Hematopoietic multipotent progenitor cell treated with erythropoietin and hydrocortisone succinate and interleukin-3 and kit ligand, for 6 days (in vitro differentiated cells): ENCODE results near the gene KRT17.
"Not testable (repeated sequence)": the region's sequence is repeated elsewhere in the genome, so short reads cannot be mapped to it uniquely, and the experiment has no call there.

ENCODE experiments used
- DNase-seq: peaks from one replicate; pipeline ENCODE4 v3.0.0-alpha.2; 2015

KRT17 gene

DNA sequence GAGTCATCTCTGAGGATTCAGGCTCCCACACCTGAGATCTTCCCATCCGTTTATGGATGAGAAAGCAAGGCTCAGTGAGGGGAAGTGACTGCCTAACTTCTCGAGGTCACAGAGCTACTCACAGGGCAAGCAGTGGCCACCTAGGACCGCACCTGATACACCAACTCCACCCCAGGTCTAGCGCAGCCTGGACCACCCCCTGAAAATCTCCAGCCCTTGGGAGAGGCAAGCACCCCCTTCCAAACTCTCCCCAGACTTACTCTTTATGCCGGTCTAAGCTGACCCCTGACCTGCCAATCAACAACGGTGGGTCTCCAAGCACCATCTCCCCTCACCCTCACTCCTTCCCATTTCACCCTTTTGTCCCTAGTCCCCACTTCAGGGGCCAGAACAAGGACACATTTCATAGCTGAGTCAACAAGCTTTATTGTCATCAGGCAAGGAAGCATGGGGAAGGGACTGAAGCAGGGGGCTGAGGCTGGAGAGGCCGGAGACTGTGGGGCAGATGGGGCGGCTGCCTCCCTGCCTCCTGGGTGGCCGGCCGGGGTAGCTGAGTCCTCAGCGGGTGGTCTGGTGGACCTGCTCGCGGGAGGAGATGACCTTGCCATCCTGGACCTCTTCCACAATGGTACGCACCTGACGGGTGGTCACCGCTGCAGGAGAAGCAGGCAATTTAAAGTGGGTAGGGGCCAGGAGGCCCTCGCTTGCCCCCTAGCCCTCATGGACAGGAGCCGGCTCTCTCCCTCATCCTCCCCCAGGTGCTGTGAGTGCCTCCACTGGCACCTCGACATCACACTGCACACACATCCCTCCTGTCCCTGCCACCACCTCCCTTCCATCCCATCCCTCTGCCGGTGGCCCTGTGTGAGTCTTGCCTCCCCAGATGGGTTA is 5.1 kb downstream of the KRT17 start:
- DNase-seq = no peak

DNA sequence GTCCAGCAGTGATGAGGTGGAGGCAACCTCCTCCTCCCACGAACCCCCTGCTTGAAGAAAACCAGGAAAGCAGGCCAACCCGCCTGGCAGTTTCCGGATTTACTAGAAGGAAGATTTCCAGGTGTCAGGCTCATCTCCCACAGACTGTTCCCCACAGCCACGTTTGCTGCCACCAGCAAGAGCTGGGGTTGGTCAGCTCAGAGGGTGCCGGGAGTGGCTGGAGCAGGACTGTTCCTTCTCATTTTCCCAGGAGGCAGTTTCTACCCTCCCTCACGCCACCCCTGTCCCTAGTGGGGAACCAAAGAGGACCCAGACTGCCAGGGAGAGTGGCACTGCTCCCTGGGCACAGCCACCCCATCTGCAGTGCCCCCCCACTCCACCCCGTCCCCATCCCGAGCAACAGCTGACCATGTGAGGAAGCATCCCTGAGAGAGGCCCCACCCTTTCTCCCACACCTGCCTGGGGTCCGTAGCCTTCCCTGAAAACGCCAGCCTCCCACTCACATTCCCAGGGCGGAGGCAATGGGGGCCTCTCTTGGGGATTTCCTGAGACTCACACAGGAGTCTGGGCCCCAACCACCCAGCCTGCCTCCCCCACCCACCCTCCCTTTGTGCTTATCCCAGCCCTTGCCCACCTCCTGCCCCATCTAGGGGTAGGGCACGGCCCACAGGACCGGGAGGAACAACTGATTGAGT is 5.9 kb downstream of the KRT17 start:
- no peak for DNase-seq

DNA sequence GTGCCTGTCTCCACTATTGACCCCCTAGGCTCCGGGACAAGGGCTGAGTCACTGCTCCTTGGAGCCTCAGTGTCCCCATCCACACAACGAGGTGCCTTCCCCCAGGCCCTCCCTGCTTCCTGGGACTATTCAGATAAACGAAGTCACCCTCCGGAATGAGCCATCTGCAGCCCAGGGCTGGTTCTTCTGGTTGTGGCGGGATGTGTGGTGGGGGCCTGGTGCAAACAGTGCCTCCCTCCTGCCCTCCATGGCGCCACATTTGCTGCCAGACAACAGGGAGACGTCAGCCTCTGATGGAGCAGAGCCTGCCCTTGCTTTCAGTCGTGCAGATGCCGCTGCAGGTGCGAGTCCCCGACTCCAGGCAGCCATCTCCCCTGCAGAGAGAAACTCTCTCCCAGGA is 6.7 kb downstream of the KRT17 start:
- no peak for DNase-seq

DNA sequence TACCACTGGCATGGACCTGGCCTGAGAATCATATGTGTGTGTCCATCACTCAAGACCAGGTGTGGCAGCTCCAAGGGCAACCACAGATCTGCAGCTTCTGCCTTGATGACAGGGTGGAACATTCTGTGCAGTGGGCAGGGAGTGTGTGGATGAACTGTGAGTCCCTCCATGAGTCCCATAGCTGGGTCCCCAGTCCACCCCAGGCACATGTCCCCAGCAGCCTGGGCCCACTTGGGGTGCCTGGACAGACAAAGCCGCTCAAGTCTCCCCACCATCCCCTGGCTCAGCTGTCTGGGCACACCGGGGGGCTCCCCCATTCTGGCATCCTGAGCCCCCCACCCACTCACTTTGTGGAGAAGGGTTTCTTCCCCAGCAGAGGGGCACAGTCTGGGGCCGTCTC is 7.2 kb downstream of the KRT17 start:
- no peak for DNase-seq

DNA sequence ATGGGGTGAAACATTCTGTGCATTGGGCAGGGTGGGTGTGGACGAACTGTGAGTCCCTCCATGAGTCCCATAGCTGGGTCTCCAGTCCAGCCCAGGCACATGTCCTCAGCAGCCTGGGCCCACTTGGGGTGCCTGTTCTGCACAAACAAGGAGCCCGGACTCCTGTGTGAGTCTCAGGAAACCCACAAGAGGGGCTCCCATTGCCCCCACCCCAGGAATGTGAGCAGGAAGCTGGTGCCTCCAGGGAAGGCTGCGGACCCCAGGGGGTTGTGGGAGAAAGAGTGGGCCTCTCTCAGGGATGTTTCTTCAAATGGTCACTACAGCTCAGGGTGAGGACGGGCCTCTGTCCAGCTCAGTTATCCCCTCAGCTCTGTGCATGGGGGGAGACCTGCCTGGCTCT is 7.9 kb downstream of the KRT17 start:
- DNase-seq = not testable (repeated sequence)

DNA sequence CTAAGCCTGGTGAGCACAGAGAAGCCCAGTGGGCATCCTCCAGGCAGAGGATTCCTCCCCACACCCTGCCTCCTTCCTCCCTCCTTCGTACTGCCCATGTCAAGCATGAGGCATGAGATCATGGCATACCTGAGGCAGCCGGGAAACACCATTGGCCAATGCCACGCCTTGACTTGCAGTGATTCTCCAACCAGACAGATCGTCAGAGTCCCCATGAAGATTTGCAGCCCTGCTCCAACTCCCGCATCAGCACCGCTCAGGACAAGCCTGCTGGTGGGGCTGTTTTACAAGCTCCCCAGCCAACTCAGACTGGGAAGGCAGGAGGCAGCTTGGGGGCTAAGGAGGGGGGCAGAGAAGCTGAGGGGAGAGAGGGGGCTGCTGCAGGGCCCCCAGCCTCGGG is 8.9 kb downstream of the KRT17 start:
- no peak for DNase-seq

DNA sequence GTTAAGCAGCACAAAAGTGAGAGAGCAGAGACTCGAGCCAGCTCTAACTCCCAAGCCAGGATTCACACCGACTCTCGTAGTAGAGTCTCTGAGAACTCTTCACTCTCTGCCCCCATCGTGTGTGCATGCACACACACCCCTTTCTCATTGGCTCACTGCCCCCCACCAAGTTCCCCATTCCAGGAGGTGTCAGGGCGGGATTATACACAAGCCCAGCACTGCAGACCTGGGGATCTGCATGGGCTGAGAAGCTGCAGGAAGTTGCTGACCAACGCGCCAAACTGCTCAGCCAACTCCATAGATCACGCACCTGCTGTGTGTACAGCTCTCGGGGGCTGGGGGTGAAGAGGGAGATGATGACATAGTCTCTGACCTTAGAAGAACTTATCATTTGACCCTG is 9.6 kb downstream of the KRT17 start:
- DNase-seq = not testable (repeated sequence)

DNA sequence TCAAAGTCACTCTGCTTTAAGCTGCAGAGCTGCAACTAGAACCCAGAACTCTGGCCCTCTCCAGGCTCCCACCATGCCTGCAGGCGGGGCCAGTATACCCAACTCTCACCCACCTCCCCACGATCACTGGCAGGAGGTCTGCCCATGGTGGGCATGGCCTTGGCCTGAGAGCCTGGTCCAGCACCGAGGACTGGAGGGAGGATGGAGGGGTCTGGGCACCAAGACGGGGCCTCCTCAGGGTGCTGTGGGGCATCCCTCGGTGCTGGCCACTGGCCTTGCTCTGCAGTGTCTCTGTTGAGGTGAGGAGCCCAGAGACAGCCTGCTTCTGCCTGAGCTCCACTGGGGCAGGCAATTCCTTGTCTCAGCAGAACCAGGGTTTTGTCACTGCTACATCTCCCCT is 10.3 kb downstream of the KRT17 start:
- no peak for DNase-seq

DNA sequence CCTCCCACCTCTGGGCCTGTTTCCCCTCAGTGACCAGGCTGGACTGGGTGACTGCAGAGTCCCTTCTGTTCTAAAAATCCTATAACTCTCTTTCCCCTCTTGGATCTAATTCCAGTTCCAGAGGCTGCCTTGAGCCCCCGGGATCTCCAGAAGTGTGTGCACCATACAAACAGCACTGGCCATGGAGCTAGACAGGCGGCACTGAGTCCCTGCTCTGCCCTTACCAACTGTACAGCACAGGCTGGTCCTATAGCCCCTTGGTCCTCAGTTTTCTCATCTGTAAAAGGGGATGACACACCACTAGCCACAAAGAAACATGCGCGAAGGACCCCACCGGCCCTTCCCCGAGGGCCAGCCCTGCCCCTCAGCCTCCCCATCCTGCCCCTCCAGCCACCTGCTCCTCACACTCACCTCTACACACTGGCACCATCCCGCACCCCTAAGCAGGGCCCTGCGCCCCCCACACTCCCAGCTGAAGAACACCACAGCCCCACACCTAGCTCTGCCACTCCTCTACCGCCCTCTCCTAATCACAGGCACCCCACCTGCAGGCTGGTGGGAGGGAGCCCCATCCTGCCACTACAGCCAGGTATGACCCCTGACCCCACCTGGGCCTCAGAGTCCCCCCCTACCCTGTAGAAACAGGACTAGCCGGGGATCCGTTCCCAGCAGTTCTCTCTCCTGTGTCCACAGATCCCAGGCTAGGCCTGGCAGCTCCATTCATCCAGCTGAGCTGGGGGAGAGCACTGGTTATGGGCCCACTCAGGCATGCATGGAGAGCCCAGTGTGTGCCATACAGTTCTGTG is 10.9 kb downstream of the KRT17 start:
- no peak for DNase-seq

DNA sequence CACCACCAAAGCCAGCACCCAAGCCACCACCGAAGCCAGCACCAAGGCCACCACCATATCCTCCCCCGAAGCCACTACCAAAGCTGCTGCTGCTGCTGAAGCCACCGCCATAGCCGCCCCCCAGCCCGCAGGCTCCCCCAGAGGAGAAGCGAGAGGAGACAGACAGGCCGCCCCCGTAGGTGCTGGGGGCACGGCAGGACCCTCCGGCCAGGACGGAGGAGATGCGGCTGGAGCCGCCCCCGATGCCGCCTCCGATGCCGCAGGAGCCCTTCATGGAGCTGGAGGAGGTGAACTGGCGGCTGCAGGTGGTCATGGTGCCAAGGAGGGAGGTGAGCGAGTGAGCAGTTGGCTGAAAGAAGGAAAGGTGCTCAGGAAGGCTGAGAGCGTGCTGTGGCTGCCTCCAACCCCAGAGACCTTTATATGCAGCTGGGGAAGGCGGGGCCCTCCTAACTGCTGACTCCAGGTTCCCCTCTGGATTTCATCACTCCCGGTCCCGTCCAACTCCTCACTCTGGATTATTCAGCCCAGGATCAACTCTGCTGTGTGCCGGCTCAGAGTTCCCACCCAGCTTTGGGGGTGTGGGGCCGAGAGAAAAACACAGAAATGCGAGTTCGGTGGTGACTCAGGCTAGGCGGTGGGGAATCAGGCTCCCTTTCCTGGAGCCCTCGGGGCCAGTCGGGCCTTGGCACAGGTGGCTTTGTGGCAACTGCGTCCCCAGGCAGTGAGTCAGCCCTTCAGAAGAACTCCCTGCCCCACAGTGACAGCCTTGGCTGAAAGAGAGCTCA is 11.8 kb downstream of the KRT17 start, which contains the start of gene KRT16:
TSS of gene KRT16 (minus strand) at position 392 of the 785 bp plus-strand sequence. CDS start at position 313, 79 bp downstream.
- not testable (repeated sequence) for DNase-seq

DNA sequence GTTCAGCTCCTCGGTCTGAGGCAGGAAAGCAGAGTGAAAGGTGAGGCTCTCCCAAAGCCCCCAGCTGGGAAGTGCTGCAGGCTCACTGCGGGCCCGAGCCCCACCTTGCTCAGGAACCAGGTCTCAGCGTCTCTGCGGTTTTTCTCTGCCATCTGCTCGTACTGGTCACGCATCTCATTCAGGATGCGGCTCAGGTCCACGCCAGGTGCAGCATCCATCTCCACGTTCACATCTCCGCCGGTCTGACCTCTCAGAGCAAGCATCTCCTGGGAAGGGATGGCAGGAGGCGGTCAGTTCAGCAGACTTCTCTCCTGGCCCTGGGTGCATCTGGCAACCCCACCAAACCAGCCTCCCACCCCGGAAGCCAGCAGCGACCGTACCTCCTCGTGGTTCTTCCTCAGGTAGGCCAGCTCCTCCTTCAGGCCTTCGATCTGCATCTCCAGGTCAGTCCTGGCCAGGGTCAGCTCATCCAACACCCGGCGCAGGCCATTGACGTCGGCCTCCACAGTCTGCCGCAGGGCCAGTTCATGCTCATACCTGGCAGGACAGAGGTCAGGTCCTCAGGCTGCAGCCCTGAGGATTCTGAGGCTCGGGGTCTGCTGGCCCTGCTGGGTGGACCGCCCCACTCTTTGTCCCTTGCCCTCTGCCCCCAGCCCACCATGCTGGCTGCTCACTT is 13.3 kb downstream of the KRT17 start:
- no peak for DNase-seq

DNA sequence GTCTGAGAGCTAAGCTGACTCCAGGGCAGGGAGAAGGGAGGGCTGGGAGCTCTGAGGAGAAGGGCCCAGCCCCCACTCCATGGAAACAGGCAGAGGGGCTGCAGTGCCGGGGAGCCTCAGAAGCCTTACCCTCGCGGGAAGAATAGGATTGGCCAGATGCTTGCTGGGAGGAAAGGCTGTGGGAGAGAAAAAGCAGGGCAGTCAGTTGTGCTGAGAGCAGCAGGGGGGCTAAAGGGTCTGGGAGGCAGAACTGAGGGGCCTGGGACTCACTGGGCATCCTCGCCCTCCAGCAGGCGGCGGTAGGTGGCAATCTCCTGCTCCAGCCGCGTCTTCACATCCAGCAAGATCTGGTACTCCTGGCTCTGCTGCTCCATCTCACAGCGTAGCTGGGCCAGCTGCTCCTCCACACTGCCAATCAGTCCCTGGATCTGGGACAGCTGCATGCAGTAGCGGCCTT is 14.3 kb downstream of the KRT17 start:
- not testable (repeated sequence) for DNase-seq

DNA sequence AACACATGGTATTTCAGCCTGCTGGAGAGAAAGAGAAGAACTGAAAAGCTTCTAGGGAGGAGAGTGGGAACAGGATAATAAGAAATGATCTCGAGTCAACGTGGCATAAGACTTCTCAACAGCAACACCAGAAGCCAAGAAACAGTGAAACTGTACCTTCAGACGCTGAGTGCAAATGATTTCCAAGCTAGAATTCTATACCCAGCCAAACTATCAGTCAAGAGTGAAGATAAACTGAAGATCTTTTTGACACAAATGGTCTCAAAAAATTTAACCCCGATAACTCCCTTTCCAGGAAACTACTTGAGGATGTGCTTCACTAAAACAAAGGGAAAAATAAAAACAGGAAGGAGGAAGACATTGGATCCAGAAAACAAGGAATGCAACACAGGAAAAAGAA is 17.4 kb downstream of the KRT17 start:
- not testable (repeated sequence) for DNase-seq

DNA sequence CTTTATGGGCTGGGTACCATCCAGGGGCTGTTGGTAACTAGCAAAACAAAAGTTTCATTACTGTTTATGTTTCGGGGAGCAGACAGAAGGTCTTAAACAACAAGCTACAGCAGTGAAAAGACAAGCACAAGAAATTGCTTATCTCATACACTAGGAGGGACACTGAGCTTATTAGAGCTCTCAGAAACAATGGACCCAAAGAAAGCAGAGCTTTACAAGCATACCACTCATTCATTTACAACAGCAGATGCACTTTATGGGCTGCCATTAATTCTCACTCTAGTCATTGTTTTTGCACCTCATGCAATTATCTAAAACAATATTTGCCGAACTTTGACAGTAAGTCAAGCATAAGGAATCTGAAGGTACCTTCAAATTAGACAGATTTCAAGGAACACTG is 21.9 kb downstream of the KRT17 start:
- DNase-seq = no peak

DNA sequence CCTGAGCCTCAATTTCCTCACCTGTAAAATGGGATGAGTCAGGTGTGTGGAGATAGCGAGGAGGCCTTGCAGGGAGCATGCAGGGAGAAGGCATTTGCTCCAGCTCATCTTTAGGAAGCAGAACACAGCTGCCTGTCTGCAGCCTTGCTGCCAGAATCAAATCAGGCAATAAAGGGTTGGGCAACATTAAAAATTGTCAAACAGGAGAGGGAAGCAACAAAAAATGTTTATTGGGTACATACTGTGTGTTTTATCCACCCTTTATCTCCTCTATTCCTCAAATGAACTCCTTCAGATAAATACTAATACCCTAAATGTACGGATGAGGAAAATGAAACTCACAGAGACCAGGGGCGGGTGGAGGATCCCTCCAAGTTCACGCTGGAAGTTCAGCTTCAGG is 24.1 kb downstream of the KRT17 start:
- DNase-seq = no peak

DNA sequence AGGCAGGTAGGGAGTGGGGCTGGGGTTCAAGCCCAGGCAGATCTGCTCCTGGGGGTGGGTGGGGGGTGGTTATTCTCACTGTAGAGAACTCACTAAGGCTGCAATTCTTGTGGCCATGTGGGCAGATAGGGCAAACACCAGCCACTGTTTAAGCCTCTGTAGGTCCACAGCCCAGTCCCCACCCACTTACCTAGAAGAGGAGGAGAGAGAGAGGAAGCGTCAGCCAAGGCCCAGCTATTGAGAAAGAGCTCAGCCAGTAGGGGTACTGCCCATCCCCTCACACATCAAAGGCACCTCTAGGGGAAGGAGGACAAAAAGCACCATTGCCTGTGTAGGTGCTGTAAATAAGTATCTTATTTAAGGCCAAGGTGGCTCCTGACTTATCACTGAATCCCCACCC is 24.7 kb downstream of the KRT17 start:
- no peak for DNase-seq

DNA sequence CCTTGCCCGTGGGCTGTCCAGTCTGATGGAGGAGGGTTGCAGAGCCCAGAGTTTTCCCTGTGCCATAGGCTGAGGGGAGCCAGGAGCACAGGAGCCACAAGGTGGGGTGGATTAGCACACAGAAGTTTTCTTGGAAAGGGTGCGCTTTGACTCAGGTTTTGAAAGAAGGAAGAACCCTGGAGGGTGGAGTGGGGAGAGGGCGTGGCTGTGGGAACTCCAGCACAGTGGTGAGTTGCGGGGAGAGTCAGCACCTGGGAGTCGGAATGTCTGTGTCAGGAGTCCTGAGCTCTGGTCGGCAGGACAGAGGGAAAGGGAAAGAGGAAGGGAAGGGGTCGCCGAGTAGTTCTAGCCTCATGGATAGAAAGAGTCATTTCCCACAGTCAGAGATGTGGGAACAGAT is 28.8 kb downstream of the KRT17 start:
- no peak for DNase-seq

DNA sequence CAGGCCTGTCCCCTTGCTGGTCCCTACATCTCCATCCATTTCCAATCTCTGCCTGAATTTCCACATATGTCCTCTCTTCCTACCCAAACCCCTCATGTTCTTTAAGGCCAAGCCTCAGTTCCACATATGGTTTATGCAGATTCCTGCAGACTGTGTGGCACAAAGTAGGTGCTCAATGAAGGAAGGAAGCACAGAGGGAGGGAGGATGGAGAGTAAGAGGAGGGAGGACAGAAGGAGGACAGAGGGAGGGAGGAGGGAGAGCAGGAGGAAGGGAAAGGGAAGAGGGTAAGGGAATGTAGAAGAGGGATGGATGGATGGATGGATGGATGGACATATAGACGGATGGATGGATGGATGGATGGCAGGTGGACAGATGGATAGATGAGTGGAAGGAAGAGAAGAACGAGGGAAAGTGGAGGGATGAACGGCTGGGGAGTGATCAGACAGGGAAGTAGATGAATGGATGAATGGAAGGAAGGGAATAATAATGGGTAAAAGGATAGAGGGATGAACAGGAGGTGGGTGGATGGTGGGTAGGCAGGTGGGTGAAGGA is 29.9 kb downstream of the KRT17 start:
- DNase-seq = no peak

DNA sequence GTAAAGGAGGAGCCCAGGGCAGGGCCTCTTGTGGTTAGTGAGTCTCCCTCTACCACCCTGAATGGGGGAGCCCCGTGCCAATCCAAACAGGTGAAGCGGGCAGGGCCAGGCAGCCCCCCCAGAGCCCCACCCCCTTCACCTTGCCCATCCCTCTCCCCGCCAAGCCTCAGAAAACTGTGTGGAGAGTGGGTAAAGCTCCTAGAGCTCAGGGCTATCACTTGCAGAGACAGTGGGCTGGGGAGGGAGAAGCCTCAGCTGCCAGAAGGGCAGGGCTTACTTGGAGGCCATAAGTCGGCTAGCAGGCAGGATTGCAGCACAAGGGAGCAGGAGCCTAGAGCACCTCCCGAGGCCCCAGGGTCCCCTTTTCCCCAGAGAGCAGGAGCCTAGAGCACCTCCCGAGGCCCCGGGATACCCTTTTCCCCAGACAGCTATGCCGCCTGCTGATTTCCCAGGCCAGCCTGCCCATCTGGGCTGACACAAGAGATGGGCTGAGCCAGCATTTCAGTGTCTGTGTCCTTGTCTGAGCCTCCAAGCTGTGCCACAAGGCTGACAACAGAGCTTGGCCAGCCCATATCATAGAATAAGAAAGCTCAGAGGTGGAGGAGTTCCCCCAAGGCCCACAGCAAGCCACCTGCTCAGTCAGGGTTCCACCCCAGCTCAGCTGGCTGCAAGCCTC is 30.9 kb downstream of the KRT17 start:
- no peak for DNase-seq

DNA sequence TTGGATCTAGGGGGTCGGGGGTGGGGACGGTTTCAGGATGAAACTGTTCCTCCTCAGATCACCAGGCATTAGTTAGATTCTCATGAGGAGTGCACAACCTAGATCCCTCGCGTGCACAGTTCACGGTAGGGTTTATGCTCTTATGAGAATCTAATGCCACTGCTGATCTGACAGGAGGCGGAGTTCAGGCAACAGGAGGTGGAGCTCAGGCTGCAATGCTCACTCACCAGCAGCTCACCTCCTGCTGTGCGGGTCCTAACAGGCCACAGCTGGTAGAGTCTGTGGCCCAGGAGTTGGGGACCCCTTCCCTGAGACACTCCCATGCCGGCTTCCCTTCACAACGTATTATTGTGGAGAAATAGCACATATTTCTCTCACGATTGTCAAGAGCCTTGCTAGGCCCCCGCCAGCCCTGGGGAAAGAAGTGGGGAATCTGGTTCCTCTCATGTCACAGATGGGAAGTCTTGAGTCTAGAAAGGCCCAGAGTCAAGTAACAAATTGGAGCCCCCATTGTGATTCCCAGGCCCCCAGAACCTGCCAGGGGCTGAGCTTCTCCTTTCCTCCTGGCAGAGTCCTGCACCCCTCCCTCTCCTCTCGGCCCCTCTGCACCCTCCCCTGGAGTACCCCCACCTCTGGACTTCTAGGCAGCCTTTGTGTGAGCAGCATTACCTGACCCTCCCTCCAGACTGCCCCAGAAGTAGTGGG is 31.6 kb downstream of the KRT17 start:
- no peak for DNase-seq
